Upper lobe of right lung (tissue), 1 donor: ENCODE data around the gene UBL3. TPM values are rescaled to one million over a fixed set of nuclear protein-coding genes. Genes with fewer than 3 reads are reported as not detected.

ENCODE experiments used
- ATAC-seq: fragments of 200-7000 bp; cut with Tn5 transposase; one replicate; pipeline ENCODE4 v1.9.1; 2020; ENCODE audit warnings: mild to moderate bottlenecking, moderate library complexity
- DNase-seq: peaks from one replicate; pipeline ENCODE4 v3.0.0-alpha.2; 2020
- H3K27ac ChIP-seq: fragments of 200-600 bp; one replicate; pipeline ENCODE4 v1.8.0; 2022
- H3K27me3 ChIP-seq: fragments of 200-600 bp; one replicate; pipeline ENCODE4 v1.8.0; 2022; ENCODE audit warnings: mild to moderate bottlenecking
- H3K36me3 ChIP-seq: fragments of 200-600 bp; one replicate; pipeline ENCODE4 v1.8.0; 2022
- H3K4me1 ChIP-seq: fragments of 200-600 bp; one replicate; pipeline ENCODE4 v1.8.0; 2022
- H3K4me3 ChIP-seq: fragments of 200-600 bp; one replicate; pipeline ENCODE4 v1.8.0; 2022; ENCODE audit warnings: mild to moderate bottlenecking
- H3K9me3 ChIP-seq: fragments of 200-600 bp; one replicate; pipeline ENCODE4 v1.8.0; 2022
- intact Hi-C: fragments of 100-400 bp; cut with DNase I; formaldehyde crosslinking; loops from one replicate; pipeline ENCODE4 v1.11.0; 2022
- total RNA-seq: library from RNA; stranded (reverse); fragmentation: NEBNext Ultra II Directional; extraction: Animal tissue kit (Norgen Biotek cat#: 25700); gene quantifications from one replicate; pipeline ENCODE4 v1.2.1, GENCODE V29; 2021
- TF ChIP-seq, protein P1 (sequence below): fragments of 200-600 bp; IDR thresholded peaks from one replicate; pipeline ENCODE4 v1.8.0; 2022; ENCODE audit warnings: antibody characterized with exemption
- donor health status: DM: no; HTN: yes; CAD: no; lungs with severe emphysema.

The UBL3 gene
- total RNA-seq, 1 donor from 2014 or later = 56.1 TPM

- peaks cover 10% of the 10 kb centered on the region for H3K27me3 ChIP-seq
- intact Hi-C loops = no loop called here
- H3K36me3 ChIP-seq = no peaks in the 10 kb centered on the region
- H3K27ac ChIP-seq = no peak overlapping the region
- TF ChIP-seq, protein P1, sequence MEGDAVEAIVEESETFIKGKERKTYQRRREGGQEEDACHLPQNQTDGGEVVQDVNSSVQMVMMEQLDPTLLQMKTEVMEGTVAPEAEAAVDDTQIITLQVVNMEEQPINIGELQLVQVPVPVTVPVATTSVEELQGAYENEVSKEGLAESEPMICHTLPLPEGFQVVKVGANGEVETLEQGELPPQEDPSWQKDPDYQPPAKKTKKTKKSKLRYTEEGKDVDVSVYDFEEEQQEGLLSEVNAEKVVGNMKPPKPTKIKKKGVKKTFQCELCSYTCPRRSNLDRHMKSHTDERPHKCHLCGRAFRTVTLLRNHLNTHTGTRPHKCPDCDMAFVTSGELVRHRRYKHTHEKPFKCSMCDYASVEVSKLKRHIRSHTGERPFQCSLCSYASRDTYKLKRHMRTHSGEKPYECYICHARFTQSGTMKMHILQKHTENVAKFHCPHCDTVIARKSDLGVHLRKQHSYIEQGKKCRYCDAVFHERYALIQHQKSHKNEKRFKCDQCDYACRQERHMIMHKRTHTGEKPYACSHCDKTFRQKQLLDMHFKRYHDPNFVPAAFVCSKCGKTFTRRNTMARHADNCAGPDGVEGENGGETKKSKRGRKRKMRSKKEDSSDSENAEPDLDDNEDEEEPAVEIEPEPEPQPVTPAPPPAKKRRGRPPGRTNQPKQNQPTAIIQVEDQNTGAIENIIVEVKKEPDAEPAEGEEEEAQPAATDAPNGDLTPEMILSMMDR = no peak
- H3K4me3 ChIP-seq = no peak overlapping the region
- peak; percentile 19 for ATAC-seq
- no peaks in the 10 kb centered on the region for H3K4me1 ChIP-seq
- no peak for DNase-seq
- no peaks in the 10 kb centered on the region for H3K9me3 ChIP-seq
Measured at GRCh38 chr13:29721766-29722165, 128.7 kb downstream of the UBL3 start.

DNA sequence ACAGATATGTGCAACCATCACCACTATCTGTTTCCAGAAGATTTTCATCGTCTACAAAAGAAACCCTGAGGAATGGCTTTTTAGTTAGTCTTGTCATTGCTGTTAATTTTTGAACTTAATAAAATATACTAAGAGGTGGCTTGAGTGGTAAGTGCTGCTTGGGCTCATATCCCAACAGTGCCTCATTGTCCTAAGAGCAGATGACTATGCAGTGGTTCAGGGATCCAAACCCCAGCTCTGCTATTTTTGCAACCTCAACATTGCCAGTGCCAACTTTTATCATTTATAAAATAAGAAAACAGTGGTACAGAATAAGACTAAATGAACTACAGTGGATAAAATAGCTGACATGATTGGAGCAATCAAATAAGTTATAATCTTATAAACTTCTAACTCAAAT lies 131.7 kb downstream of the UBL3 start:
- no peak overlapping the region for H3K4me3 ChIP-seq
- intact Hi-C loops = no loop called here
- peaks cover 3% of the 10 kb centered on the region for H3K9me3 ChIP-seq
- TF ChIP-seq, protein P1 = no peak
- H3K4me1 ChIP-seq = no peaks in the 10 kb centered on the region
- peaks cover 10% of the 10 kb centered on the region for H3K27me3 ChIP-seq
- no peak overlapping the region for H3K27ac ChIP-seq
- ATAC-seq (no peak), DNase-seq (no peak)
- no peaks in the 10 kb centered on the region for H3K36me3 ChIP-seq

DNA sequence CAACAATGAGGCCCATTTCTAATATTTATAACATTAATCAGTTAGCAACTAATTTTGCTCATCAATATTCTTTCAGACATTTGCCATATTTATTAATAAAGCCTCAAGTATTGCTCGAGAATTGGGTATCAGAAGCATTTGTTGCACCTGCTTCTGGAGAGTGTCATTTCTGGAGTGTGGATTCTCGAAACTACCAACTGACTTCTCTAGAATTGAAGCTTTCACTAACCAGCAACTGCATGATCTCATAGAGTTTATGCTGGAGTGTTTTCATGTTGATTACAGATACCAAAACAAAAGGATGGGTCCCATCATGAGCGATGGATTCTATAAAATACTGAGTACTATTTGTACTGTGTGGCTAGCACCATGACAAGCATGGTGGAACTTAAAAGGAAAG lies 133.9 kb downstream of the UBL3 start:
- no peaks in the 10 kb centered on the region for H3K36me3 ChIP-seq
- H3K27ac ChIP-seq = no peak overlapping the region
- intact Hi-C loops = no loop called here
- H3K9me3 ChIP-seq = peaks cover 4% of the 10 kb centered on the region
- no peak overlapping the region for H3K4me3 ChIP-seq
- ATAC-seq = no peak
- DNase-seq = no peak
- TF ChIP-seq, protein P1 = no peak
- H3K4me1 ChIP-seq = no peaks in the 10 kb centered on the region
- H3K27me3 ChIP-seq = peaks cover 10% of the 10 kb centered on the region
